Immature natural killer cell (primary cell): ENCODE results near the gene IQGAP1. TPM values are rescaled to one million over a fixed set of nuclear protein-coding genes. Genes with fewer than 3 reads are reported as not detected.

ENCODE experiments used
- DNase-seq, 3 donors: peaks; one replicate each; pipeline ENCODE4 v3.0.0; 2022; ENCODE audit warnings: mixed read lengths in 1 of 3
- H3K27ac Mint-ChIP-seq, 6 donors: one replicate each; pipeline ENCODE4 v1.8.0; 2020; ENCODE audit warnings: mixed read lengths in 6 of 6, mild to moderate bottlenecking in 5 of 6, inconsistent platforms in 4 of 6, moderate library complexity in 3 of 6
- H3K27me3 Mint-ChIP-seq, 3 donors: one replicate each; pipeline ENCODE4 v1.8.0; 2020 to 2021; ENCODE audit warnings: low read depth in 3 of 3, mild to moderate bottlenecking in 3 of 3, mixed read lengths in 3 of 3, moderate library complexity in 3 of 3, inconsistent platforms in 1 of 3
- H3K36me3 Mint-ChIP-seq, 3 donors: one replicate each; pipeline ENCODE4 v1.8.0; 2020; ENCODE audit warnings: mixed read lengths in 3 of 3, inconsistent platforms in 2 of 3, mild to moderate bottlenecking in 2 of 3
- H3K4me1 Mint-ChIP-seq, 2 donors: one replicate each; pipeline ENCODE4 v1.8.0; 2020; ENCODE audit warnings: inconsistent platforms in 2 of 2, mild to moderate bottlenecking in 2 of 2, mixed read lengths in 2 of 2, moderate library complexity in 1 of 2
- H3K4me3 Mint-ChIP-seq, 5 donors: one replicate each; pipeline ENCODE4 v1.8.0; 2020; ENCODE audit warnings: mild to moderate bottlenecking in 5 of 5, mixed read lengths in 5 of 5, inconsistent platforms in 3 of 5, moderate library complexity in 3 of 5
- H3K9me3 Mint-ChIP-seq, 6 donors: one replicate each; pipeline ENCODE4 v1.8.0; 2020; ENCODE audit warnings: mild to moderate bottlenecking in 6 of 6, mixed read lengths in 6 of 6, inconsistent platforms in 4 of 6, moderate library complexity in 3 of 6
- polyA plus RNA-seq, 3 donors: library from polyadenylated mRNA; unstranded; fragments of 300-500 nt; fragmentation: Illumina TruSeq; gene quantifications; one replicate each; pipeline ENCODE4 v1.2.3, GENCODE V29; 2021

Gene IQGAP1
- polyA plus RNA-seq, 3 donors from 2014 or later = 179 to 346 (median 238) TPM

- H3K27ac Mint-ChIP-seq = peak overlapping the region; percentile 75 to 94 (median 86)
- peak overlapping the region; percentile 78 to 93 (median 90) for H3K4me3 Mint-ChIP-seq
- H3K4me1 Mint-ChIP-seq = peaks cover 43 to 46% of the 10 kb centered on the region in 2 donors
- H3K9me3 Mint-ChIP-seq = no peaks in the 10 kb centered on the region
- peaks cover 3 to 4% (median 3%) of the 10 kb centered on the region in 3 donors for H3K27me3 Mint-ChIP-seq
- DNase-seq = no peak
- no peaks in the 10 kb centered on the region for H3K36me3 Mint-ChIP-seq
These were observed 140.9 kb downstream of the IQGAP1 start for GRCh38 chr15:90529011-90529370.

GRCh38 chr15:90529371-90530249 lies 141.6 kb downstream of the IQGAP1 start, which contains the start of gene CRTC3:
CRTC3 (plus strand) TSS chr15:90529923; CDS start chr15:90530072, 149 bp downstream.
- H3K27ac Mint-ChIP-seq = peak within 1 kb of the TSS; percentile 75 to 94 (median 90)
- H3K4me3 Mint-ChIP-seq = peak within 1 kb of the TSS; percentile 93 to 96 (median 95)
- no peaks in the 10 kb centered on the region for H3K9me3 Mint-ChIP-seq
- H3K4me1 Mint-ChIP-seq = peaks cover 46 to 53% of the 10 kb centered on the region in 2 donors
- H3K36me3 Mint-ChIP-seq = no peaks in the 10 kb centered on the region
- H3K27me3 Mint-ChIP-seq = peaks cover 3 to 4% (median 3%) of the 10 kb centered on the region in 3 donors
- DNase-seq = peak; percentile 56 to 68 (median 64)

GRCh38 chr15:90530250-90531051 lies 142.4 kb downstream of the IQGAP1 start:
- peak overlapping the region; percentile 68 to 94 (median 90) for H3K27ac Mint-ChIP-seq
- no peaks in the 10 kb centered on the region for H3K9me3 Mint-ChIP-seq
- H3K4me3 Mint-ChIP-seq = peak overlapping the region; percentile 93 to 96 (median 95)
- H3K36me3 Mint-ChIP-seq = no peaks in the 10 kb centered on the region
- DNase-seq = peak; percentile 51 to 65 (median 62)
- peaks cover 3 to 4% (median 3%) of the 10 kb centered on the region in 3 donors for H3K27me3 Mint-ChIP-seq
- H3K4me1 Mint-ChIP-seq = peaks cover 50 to 61% of the 10 kb centered on the region in 2 donors

- Mint-ChIP-seq H3K9me3 (no peaks in the 10 kb centered on the region), H3K27ac (peak overlapping the region; percentile 68 to 94 (median 90)), H3K4me1 (peaks cover 56 to 68% of the 10 kb centered on the region in 2 donors), H3K27me3 (peaks cover 3 to 4% (median 3%) of the 10 kb centered on the region in 3 donors), H3K4me3 (peak overlapping the region; percentile 93 to 96 (median 95)), H3K36me3 (no peaks in the 10 kb centered on the region)
- no peak for DNase-seq
These were observed 143.1 kb downstream of the IQGAP1 start for GRCh38 chr15:90531147-90531546.

GRCh38 chr15:90535254-90535653 lies 147.2 kb downstream of the IQGAP1 start:
- no peak for DNase-seq
- Mint-ChIP-seq H3K27ac (peak overlapping the region in 5 of 6 donors; percentile 4 to 76 (median 14)), H3K36me3 (peaks cover 0 to 4% (median 0%) of the 10 kb centered on the region in 3 donors), H3K27me3 (peaks cover 0 to 3% (median 0%) of the 10 kb centered on the region in 3 donors), H3K4me3 (no peak overlapping the region), H3K4me1 (peaks cover 73 to 93% of the 10 kb centered on the region in 2 donors), H3K9me3 (no peaks in the 10 kb centered on the region)

GRCh38 chr15:90539789-90540188 lies 151.7 kb downstream of the IQGAP1 start:
- peaks cover 4 to 8% (median 8%) of the 10 kb centered on the region in 3 donors for H3K36me3 Mint-ChIP-seq
- H3K4me3 Mint-ChIP-seq = no peak overlapping the region
- DNase-seq = no peak
- peaks cover 38 to 60% of the 10 kb centered on the region in 2 donors for H3K4me1 Mint-ChIP-seq
- H3K27me3 Mint-ChIP-seq = no peaks in the 10 kb centered on the region
- H3K27ac Mint-ChIP-seq = peak overlapping the region in 4 of 6 donors; percentile 2 to 69 (median 23)
- no peaks in the 10 kb centered on the region for H3K9me3 Mint-ChIP-seq

- Mint-ChIP-seq H3K4me3 (no peak overlapping the region), H3K4me1 (peaks cover 38 to 53% of the 10 kb centered on the region in 2 donors), H3K27ac (no peak overlapping the region), H3K27me3 (no peaks in the 10 kb centered on the region), H3K36me3 (peaks cover 4 to 8% (median 8%) of the 10 kb centered on the region in 3 donors), H3K9me3 (no peaks in the 10 kb centered on the region)
- DNase-seq = no peak
These were observed 152.7 kb downstream of the IQGAP1 start for GRCh38 chr15:90540768-90541167.

GRCh38 chr15:90545095-90545494 lies 157.1 kb downstream of the IQGAP1 start:
- Mint-ChIP-seq H3K27me3 (no peaks in the 10 kb centered on the region), H3K36me3 (peaks cover 4 to 11% (median 6%) of the 10 kb centered on the region in 3 donors), H3K4me3 (no peak overlapping the region), H3K4me1 (peaks cover 29 to 39% of the 10 kb centered on the region in 2 donors), H3K27ac (peak overlapping the region in 3 of 6 donors; percentile 50 to 75 (median 53)), H3K9me3 (no peaks in the 10 kb centered on the region)
- no peak for DNase-seq

- Mint-ChIP-seq H3K4me3 (no peak overlapping the region), H3K27ac (peak overlapping the region in 4 of 6 donors; percentile 33 to 80 (median 46)), H3K36me3 (peaks cover under 1 to 14% (median 9%) of the 10 kb centered on the region in 3 donors), H3K9me3 (no peaks in the 10 kb centered on the region), H3K27me3 (no peaks in the 10 kb centered on the region), H3K4me1 (peaks cover 38 to 59% of the 10 kb centered on the region in 2 donors)
- DNase-seq = no peak
These were observed 159.5 kb downstream of the IQGAP1 start for GRCh38 chr15:90547540-90547939.

GRCh38 chr15:90550919-90551318 lies 162.9 kb downstream of the IQGAP1 start:
- Mint-ChIP-seq H3K27me3 (no peaks in the 10 kb centered on the region), H3K27ac (peak overlapping the region in 2 of 6 donors; percentile 20 to 53), H3K9me3 (no peaks in the 10 kb centered on the region), H3K4me3 (no peak overlapping the region), H3K4me1 (peaks cover 54 to 72% of the 10 kb centered on the region in 2 donors), H3K36me3 (peaks cover 0 to 10% (median 4%) of the 10 kb centered on the region in 3 donors)
- no peak for DNase-seq

Other genes starting within 250 kb of the IQGAP1 start
- 10 to 100 TPM in 2 of 3 donors, 1 to 10 TPM in 1; 3.3 to 12.1 (median 11.4) TPM for gene SEMA4B, start 186.9 kb upstream of the IQGAP1 start, polyA plus RNA-seq
- gene CIB1, start 154.3 kb upstream of the IQGAP1 start, polyA plus RNA-seq = 100 to 1,000 TPM; 219 to 304 (median 265) TPM
- 1 to 10 TPM in 2 of 3 donors, under 1 TPM in 1; 0.82 to 5.9 (median 1.4) TPM for gene GDPGP1, start 154.0 kb upstream of the IQGAP1 start, polyA plus RNA-seq
- gene TTLL13, start 138.7 kb upstream of the IQGAP1 start, polyA plus RNA-seq = 1 to 10 TPM in 1 of 3 donors, under 1 TPM in 2; 0.23 to 2.0 (median 0.24) TPM
- gene NGRN, start 122.6 kb upstream of the IQGAP1 start, polyA plus RNA-seq = 10 to 100 TPM; 20.2 to 32.1 (median 26.0) TPM
- under 1 TPM in 1 of 3 donors, not detected in 2; 0.16 TPM for gene ZNF774, start 36.0 kb upstream of the IQGAP1 start, polyA plus RNA-seq
- 10 to 100 TPM; 10.9 to 35.3 (median 11.0) TPM for gene CRTC3, start 141.7 kb downstream of the IQGAP1 start, polyA plus RNA-seq